ENCODE measurements around the gene ENPP1.

The ENPP1 gene

GRCh38 chr6:131924881-131925474 lies 117.2 kb downstream of the ENPP1 start:
- peak; percentile 67 to 76 for DNase-seq (ENCODE audit: low read depth in 2 of 2)
- H3K4me3 ChIP-seq (replicated peaks in 1 of 2; ENCODE audit: low read depth in 2 of 2, low read length in 2 of 2) = no peak overlapping the region
- peak; percentile 51 for TF ChIP-seq CTCF (IDR thresholded peaks at IDR 0.05; ENCODE audit: low read depth, low read length)

GRCh38 chr6:131929264-131929663 lies 121.4 kb downstream of the ENPP1 start:
- H3K4me3 ChIP-seq (replicated peaks in 1 of 2; ENCODE audit: low read depth in 2 of 2, low read length in 2 of 2) = no peak overlapping the region
- TF ChIP-seq CTCF (IDR thresholded peaks at IDR 0.05; ENCODE audit: low read depth, low read length) = no peak
- no peak for DNase-seq (ENCODE audit: low read depth in 2 of 2)

DNA sequence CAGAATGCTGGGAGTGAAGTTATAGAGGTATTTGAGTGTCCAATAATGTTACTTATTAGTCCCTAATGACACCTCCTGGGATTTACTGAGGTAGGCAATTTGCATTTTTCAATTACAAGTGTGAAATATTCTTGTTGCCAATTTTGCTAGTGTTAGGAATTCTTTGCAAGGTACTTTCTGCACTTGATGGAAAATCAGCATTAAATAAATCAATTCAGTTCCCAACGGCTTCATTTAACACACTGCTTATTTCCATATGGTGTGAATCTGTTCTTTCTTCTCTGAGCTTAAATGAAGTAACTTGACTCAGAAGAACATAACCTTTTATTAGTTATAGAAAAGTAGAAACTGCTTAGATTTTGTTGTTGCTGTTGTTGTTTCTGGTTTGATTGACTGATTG lies 122.2 kb downstream of the ENPP1 start:
- no peak for TF ChIP-seq CTCF (IDR thresholded peaks at IDR 0.05; ENCODE audit: low read depth, low read length)
- no peak overlapping the region for H3K4me3 ChIP-seq (replicated peaks in 1 of 2; ENCODE audit: low read depth in 2 of 2, low read length in 2 of 2)
- no peak for DNase-seq (ENCODE audit: low read depth in 2 of 2)

- H3K4me3 ChIP-seq (replicated peaks in 1 of 2; ENCODE audit: low read depth in 2 of 2, low read length in 2 of 2) = no peak overlapping the region
- peak in 1 of 2 donors; percentile 42 for DNase-seq (ENCODE audit: low read depth in 2 of 2)
- TF ChIP-seq CTCF (IDR thresholded peaks at IDR 0.05; ENCODE audit: low read depth, low read length) = no peak
These were observed 123.4 kb downstream of the ENPP1 start for GRCh38 chr6:131931063-131931750.

GRCh38 chr6:131936156-131936555 lies 128.3 kb downstream of the ENPP1 start:
- no peak for TF ChIP-seq CTCF (IDR thresholded peaks at IDR 0.05; ENCODE audit: low read depth, low read length)

DNA sequence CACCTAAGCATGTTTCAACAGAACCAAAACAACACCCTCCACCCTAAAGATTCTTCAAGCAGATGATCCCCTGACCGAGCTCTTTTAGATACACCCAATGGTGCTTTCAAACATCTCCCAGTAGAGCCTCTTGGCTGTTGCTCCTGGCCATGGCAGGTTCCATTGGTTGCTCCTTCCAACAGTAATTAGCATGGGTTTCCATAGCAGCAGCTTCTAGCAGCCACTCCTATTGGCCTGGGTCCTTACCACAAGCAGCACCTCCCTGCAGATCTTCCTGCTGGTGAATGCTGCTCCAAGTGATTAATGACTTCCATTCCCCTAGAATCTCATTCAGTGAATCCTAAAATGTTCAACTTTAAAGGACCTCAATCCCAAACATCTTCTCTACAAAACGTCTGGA lies 129.4 kb downstream of the ENPP1 start:
- DNase-seq (ENCODE audit: low read depth in 2 of 2) = peak; percentile 32 to 46
- H3K4me3 ChIP-seq (replicated peaks in 1 of 2; ENCODE audit: low read depth in 2 of 2, low read length in 2 of 2) = no peak overlapping the region
- no peak for TF ChIP-seq CTCF (IDR thresholded peaks at IDR 0.05; ENCODE audit: low read depth, low read length)

More at GRCh38 chr6:131936156-131936555, 128.3 kb downstream of the ENPP1 start:
- DNase-seq (ENCODE audit: low read depth in 2 of 2) = no peak
- H3K4me3 ChIP-seq (replicated peaks in 1 of 2; ENCODE audit: low read depth in 2 of 2, low read length in 2 of 2) = no peak overlapping the region
